Stimulated activated CD4-positive, alpha-beta T cell treated with anti-CD3 and anti-CD28 coated beads, Interleukin-1b, Interleukin-23, amount 100 ng/mL, for 48 hours (primary cell): ENCODE results near the gene KRTAP10-8.
"Not testable (repeated sequence)": the region's sequence is repeated elsewhere in the genome, so short reads cannot be mapped to it uniquely, and the experiment has no call there.

Experiments used
- DNase-seq: peaks from one replicate; pipeline ENCODE4 v3.0.0-alpha.2; 2020

KRTAP10-8 gene

DNA sequence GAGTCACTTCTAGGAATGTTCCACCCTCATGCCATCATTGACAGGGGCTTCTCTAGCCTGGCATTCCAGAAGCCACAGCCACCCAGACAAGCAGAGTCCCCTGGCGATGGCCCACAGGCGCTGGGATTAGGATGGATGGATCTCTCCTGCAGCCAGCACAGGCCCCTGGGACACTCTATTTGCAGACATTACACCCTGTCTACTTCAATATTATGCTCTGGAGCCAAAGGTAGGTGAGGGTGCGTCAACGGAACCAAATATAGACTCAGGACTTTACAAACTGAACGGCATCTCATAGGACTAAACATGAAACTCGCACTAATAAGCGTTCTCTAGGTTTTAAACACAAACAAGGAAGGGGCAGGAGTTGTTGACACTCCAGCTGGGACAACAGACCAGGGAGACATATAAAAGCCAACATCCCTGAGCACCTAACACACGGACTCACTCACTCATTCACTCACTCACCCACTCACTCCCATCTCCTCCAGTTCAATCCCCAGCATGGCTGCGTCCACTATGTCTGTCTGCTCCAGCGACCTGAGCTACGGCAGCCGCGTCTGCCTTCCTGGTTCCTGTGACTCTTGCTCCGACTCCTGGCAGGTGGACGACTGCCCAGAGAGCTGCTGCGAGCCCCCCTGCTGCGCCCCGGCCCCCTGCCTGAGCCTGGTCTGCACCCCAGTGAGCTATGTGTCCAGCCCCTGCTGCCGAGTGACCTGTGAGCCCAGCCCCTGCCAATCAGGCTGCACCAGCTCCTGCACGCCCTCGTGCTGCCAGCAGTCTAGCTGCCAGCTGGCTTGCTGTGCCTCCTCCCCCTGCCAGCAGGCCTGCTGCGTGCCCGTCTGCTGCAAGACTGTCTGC lies 11.5 kb upstream of the KRTAP10-8 start, which contains the start of gene KRTAP10-7:
Gene KRTAP10-7 (plus strand): TSS at position 480 of the 861 bp plus-strand sequence. CDS start 25 bp downstream, at position 505.
- not testable (repeated sequence) for DNase-seq

DNA sequence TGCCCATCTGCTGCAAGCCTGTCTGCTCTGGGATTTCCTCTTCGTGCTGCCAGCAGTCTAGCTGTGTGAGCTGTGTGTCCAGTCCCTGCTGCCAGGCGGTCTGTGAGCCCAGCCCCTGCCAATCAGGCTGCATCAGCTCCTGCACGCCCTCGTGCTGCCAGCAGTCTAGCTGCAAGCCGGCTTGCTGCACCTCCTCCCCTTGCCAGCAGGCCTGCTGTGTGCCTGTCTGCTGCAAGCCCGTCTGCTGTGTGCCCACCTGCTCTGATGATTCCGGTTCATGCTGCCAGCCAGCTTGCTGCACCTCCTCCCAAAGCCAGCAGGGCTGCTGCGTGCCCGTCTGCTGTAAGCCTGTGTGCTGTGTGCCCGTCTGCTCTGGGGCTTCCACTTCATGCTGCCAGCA lies 10.8 kb upstream of the KRTAP10-8 start:
- not testable (repeated sequence) for DNase-seq

DNA sequence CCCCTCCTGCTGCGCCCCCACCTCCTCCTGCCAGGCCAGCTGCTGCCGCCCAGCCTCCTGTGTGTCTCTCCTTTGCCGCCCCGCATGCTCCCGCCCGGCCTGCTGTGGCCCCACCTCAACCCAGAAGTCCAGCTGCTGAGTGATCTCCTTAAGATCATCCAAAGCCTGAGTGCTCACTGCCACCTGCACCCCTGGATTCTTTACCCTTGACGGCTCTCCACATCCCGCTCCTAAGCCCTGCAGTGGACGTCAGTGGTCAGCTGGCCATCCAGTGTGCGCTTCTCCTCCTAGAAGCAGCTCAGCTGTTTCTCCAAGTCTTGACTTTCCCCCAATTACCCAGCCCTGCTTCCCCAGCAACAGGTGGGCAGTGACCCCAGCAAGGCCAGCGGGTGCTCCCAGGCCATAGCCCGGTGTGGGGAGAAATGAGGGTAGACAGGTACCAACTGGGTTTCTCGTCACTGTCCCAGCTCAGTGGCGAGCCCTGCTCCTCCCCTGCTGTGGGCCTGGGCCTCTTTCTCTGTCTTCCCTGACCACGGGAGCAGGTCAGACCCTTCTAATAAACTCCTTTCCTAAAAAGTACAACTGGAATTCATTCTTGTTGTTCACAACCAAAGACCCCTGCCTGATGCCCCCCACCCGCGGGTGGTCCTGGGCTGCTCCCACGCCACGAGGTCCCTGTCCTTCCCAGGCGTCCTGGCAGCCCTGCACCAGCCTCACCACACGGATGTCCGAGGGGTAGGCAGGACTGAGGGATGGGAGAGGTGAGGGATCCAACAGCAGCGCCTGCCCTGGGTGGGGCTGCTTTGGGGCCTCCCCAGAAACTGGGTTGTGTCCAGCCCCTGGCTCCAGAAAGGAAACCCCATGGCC lies 10.1 kb upstream of the KRTAP10-8 start:
- DNase-seq: no peak

DNA sequence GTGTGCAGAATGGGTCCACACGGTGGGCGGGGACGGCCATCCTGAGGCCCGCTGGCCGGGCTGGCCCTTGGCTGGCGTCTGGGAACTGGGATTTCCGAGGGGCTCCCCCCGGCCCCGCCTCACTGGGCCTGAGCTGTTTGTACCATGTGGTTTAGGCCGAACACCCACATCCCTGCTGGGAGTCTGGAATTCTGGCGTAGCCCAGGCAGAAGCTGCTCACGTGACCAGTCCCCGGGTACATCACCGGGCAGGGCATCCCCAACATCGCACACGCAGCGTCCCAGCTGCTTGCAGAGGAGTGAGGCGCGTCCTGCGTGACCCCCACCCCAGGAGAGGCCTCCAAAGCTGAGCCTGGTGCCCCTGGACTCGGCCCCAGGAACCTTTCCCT lies 9.4 kb upstream of the KRTAP10-8 start:
- DNase-seq: no peak

DNA sequence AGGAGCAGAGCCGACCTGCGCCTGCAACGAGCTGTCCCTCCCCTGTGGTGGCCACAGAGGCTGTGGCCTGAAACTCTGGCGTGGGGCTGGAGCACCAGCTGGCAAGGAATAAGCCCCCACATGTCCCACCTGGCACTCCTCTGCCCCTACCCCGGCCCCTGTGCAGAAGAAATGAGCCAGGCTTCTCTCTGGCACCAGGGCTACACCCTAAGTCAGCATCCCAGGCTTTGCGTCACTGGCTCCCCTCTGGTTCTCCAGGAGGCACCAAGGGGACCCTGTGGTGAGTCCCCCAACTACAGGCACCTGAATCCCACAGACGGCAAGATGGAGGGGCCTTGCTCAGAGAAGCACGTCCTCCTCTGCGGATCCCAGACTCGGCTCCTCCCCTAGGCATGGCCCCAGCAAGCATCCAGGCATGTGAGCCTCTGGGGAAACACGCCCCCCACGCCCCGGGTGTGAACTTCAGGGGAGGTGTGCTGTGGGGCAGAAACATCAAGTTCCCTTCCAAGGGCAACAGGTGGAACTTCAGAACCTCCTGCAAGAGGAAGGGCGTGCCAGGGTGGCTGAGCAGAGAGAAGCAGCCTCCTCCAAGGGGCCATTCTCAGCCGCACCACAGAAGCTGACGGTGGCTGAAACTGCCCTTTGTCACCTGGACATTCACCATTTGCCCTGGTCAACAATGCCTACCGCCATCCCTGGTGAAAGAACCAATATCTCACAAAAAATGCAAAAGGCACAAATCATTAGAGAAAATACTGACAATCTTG lies 8.6 kb upstream of the KRTAP10-8 start:
- no peak for DNase-seq

DNA sequence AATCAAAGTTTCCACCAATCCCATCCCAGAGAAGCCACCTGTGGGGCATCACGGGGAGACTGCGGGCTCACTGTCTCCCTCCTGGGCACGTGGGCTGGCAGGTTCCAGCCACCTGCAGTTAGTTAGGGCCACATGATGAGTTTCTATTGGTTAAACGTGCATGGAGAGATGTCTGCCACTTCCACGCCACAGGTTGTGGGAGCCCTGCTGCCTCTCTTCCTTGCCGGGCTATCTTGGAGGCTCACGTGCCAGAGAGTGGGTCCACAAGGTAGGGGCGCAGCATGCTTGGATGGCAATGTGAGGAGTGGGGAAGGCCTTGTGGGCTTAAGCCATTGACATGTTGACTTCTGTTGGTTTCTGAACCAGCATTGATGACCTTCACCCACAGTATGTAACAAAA lies 8.0 kb upstream of the KRTAP10-8 start:
- no peak for DNase-seq

DNA sequence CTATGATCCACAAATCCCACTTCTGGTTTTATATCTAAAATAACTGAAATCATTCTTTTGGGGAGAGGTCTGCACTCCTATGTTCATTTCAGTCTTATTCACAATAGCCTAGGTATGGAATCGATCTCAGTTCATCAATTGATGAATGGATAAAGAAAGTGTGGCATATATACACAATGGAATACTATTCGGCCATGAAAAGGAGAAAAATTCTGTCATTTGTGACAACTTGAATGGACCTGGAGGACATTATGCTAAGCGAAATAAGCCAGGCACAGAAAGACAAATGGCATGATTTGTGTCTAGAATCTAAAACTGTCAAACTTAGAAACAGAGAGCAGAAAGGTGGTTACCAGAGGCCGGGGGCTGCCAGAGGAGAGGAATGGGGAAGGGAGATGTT lies 5.4 kb upstream of the KRTAP10-8 start:
- no peak for DNase-seq

DNA sequence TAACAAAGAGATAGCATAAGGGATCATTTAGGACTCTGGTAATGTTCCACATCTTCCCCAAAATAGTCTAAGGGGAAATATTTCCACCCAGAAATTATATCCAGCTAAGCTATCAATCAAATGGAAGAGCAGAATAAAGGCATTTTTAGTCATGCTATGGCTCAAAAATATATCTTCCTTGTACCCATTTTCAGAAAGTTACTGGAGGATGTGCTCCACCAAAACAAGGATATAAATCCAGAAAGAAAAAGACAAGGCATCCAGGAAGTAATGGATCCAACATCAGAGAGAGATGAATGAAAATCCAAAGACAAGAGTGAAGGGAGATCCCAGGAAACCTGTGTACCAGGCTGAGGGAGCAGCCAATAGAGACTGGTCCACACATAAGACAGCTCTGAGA lies 2.7 kb upstream of the KRTAP10-8 start:
- DNase-seq: no peak

DNA sequence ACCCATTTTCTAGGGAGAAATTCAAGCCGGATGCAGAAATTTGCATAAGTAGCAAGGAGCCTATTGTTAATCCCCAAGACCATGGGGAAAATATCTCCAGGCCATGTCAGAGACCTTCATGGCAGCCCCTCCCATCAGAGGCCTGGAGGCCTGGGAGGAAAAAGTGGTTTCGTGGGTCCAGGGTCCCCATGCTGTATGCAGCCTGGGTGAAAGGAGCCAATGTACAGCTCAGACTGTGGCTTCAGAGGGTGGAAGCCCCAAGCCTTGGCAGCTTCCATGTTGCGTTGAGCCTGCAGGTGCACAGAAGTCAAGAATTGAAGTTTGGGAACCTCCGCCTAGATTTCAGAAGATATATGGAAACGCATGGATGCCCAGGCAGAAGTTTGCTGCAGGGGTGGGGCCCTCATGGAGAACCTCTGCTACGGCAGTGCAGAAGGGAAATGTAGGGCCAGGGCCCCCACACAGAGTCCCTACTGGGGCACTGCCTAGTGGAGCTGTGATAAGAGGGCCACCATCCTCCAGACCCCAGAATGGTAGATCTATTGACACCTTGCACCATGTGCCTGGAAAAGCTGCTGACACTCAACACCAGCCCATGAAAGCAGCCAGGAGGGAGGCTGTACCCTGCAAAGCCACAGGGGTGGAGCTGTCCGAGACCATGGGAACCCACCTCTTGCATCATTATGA lies 1.6 kb upstream of the KRTAP10-8 start:
- not testable (repeated sequence) for DNase-seq

DNA sequence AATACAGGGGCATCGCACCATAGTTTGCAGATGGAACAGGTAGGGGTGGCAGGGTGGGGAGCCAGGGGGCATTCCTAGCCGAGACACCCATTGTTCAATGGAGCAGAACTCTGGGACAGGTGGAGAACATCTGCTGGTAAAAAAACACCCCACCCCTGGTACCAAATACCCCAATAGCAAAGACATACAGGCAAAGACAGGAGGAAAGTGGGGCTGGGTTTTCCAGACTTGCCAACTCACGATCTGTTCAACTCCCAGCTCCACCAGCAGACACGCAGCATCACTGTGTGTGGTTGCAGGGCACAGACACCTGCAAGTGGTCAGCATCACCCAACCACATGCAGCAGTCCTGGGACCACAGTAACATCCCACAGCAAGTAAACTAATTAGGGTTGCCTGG lies 328 bp upstream of the KRTAP10-8 start:
- no peak for DNase-seq

DNA sequence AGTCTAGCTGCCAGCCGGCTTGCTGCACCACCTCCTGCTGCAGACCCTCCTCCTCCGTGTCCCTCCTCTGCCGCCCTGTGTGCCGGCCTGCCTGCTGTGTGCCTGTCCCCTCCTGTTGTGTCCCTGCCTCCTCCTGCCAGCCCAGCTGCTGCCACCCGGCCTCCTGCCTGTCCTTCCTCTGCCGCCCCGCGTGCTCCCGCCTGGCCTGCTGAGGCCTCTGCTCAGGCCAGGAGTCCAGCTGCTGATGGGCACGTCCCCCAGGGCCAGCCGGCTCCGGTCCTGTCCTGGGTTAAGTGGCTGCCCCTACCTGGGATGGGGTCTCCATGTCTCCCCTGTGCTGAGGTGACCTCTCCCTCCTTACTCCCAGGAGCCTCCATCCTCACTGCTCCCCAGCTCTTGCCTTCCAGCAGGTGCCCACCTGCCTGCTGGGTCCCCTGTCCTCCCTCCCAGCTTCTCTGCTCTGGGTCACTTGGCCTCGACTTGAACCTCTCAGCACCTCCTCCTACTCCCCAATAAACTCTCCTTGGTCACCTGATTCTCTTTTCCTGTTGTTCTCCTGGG lies 870 bp downstream of the KRTAP10-8 start:
- no peak for DNase-seq

DNA sequence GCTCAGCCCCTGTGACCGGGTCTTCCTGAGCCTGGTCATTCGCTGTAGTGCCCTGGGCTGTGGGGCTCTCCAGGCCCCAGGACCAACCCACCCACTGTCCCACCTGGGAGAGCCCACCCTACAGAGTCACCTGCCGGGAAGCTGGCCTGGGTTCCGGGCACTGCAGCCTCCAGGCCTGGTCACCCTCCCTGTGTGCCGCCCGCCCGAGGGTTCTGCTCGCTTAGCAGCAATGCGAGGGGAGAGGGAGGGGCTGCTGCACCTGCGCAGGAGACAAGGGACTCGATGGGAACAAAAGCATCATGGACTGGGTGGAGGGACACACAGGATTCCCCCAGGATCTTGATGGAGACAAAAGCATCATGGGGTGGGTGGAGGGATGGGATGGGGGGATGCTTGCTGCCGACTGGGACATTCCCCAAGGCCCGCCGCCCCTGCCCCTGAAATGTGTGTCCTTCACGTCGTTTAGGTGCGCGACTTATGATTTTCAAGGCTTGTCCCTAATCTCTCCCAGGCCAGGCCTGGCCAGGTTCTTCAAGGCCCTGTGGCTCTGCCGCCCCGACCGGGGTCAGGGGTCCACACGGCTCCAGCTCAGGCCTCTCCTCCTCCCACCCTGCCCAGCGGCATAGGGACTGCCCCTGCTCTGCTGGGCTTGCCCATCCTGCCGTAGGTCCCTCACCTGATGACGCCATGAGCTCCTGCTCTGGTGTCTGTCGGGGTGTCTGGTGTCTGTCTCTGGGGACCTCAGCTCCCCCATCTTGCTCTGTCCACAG lies 1.7 kb downstream of the KRTAP10-8 start:
- no peak for DNase-seq

DNA sequence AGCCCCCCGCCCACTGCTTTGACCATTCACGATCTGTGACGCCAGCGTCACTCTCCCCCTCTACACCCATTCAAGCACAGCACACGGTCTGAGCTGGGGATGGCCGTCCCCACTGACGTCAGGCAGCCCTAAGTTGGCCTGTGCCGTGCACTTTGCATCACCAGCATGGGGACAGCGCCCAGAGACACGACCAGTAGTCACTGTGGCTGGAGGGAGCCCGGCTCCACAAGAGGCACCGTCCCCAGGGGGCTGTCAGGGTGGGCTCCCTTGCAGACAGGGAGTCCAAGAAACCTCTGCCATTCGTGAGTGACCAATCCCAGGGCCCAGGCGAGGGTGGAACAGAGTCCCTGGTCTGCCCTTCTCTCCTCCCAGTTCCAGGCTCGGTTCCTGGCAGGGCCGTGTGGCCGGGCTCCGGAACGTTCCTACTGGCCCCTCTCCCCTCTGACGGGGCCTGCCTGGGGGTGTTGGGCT lies 2.3 kb downstream of the KRTAP10-8 start:
- no peak for DNase-seq

DNA sequence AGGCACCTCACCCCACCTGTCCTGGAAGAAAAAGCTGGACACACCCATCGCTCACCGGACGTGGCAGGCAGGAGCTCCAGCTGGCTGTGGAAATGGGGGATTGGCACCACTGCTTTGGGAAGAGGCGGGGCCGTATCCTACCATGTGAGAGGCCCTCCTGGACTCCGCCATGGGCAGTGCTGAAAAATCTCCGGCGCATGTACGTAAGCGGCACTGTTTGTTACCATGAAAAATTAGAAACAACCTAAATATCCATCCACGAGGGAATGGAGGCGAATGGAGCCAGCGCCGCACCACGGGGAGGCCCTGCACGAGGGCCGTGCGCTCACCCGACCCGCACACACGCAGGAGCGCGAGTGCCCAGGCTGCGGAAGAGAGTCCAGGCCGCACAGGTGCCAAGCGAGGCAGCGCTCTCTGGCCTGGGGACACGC lies 3.1 kb downstream of the KRTAP10-8 start:
- no peak for DNase-seq

DNA sequence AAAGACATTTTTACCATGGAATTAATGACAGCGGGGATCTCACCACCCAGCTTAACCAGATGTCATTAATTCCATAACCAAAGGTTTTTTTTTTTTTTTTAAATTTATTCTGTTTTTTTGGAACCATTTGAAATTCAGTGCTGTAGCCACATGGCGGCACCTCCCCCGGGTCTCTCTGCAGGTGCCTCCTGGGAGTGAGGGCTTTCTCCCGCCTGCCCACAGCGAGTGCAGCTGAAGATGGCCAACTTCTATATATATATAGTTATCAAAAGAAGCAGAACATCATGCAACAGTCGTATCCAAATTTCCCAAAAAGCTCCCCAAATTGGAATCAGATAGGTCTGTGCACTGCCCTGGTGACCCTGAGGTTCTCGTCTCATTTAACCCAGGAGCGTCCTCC lies 3.6 kb downstream of the KRTAP10-8 start:
- no peak for DNase-seq

DNA sequence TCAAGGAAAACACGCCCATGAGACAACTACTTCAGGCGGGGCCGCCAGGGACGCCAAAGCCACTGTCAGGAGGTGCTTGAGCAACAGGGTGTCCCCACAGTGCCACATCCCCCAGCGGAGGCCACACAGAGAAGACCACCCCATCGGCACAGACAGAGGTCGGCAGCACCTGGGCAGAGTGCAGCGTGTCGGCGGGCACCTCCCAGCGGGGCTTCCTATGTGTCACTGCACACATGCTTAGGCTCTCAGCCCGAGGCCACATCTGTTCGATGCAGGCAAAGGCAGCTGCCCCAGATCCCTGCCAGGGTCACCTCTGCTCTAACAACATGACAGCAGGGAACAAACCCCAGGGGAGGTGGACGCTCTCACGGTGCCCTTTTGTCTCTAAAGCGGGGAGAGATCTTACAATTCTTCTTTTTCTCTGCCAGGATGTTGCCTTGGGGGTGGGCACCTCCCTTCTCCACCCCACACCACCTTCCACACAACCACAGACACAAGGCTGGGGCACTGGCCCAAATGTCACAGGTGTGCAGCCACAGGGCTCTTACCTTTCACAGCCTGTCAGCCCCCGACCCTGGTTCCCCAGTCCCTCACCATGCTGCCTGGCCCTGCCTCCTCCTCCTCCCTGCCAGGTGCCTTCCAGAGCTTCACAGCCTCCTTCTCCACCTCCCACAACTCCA lies 4.2 kb downstream of the KRTAP10-8 start:
- no peak for DNase-seq

DNA sequence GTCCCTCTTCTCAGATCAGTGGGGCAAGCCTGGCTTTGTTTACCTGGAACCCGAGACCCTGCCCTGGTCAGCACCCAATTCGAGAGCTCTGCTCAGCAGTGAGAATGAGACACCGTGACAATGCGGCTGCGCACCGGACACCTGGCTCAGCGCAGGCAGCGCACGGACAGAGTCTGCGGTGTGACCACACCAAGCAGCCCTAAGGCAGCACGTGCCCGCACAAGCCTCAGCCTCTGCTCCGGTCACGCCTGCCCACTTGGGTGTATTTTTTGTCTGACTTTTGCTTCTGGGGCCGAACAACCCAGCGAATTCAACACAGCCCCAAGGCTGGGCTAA lies 4.7 kb downstream of the KRTAP10-8 start:
- no peak for DNase-seq

DNA sequence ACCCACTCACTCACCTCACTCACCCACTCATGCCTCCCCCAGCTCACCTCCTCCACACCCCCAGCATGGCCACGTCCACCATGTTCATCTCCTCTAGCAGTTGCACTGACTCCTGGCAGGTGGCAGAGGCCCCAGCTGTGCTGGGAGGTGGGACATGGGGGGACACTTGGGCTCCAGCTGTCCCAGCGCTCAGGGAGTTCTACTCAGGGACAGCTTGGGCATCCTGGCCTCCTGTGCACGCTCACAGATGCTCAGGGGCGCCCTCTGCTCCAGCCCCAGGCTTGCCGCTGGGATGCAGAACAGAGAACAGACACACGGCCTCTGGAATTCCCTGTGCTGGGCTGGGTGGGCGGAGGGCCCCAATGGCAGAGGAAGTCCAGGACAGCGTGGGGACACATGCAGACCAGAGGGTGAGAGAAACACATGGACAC lies 5.2 kb downstream of the KRTAP10-8 start:
- no peak for DNase-seq

DNA sequence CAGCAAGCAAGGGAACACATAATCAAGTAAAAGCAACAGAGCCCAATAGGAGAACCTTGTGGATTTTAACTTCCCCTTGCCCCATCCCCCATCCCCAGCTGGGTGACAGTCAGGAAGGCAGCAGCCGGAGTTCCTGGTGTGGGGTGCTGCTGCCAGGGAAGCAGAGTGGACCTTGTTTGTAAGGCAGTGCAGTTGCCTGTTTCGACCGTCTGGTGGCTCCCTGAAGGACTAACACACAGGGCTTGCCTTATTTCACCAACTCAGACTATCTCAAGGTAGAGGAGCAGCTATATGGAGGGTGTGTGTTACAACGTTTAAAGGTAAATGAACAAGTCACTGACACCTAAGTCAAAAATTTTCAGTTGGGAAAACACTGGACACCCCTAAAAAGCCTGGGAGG lies 6.6 kb downstream of the KRTAP10-8 start:
- DNase-seq: no peak

DNA sequence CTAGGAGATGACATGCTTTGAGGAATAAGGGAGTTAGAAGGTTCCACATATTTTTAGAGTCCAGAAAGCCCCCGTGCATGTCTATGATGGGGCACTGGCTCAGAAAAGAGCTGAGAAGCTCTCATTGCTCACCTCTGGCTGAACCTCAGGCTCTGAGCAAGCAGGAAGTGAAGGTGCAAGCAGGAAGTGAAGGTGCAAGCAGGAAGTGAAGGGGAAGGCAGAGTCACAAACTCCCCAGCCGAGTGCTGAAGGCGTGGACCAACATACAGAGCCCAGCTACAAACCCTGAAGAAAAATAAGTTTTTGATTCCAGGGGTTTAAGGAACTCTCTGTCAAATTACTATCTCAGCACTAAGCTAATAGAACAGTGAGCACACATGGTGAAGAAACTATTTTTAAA lies 7.0 kb downstream of the KRTAP10-8 start:
- peak; percentile 62 for DNase-seq

DNA sequence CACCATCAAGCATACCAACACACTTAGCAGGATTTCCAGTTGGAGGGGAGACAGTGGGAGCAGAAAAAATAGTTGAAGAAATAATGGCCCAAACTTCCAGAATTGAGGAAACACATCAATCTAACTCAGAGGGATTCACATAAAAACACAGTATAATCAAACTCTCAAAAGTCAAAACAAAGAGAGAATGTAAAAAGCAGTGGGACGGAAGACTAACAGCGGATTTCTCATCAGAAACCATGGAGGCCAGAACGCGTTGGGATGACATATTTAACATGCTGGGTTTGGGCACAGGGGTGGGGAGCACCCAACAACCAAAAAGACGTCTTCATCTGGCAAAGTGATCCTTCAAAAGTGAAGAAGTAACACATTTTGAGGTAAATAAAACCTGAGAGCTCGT lies 8.0 kb downstream of the KRTAP10-8 start:
- DNase-seq: no peak
